HG03060 (cell line): ENCODE data around the gene BRD1.

Experiments used
- ATAC-seq: cut with Tn5 transposase; IDR thresholded peaks from one replicate; pipeline ENCODE4 v1.9.1; 2021; ENCODE audit warnings: low read depth, moderate number of reproducible peaks; ENCODE audit not compliant: unreplicated experiment

BRD1 gene

DNA sequence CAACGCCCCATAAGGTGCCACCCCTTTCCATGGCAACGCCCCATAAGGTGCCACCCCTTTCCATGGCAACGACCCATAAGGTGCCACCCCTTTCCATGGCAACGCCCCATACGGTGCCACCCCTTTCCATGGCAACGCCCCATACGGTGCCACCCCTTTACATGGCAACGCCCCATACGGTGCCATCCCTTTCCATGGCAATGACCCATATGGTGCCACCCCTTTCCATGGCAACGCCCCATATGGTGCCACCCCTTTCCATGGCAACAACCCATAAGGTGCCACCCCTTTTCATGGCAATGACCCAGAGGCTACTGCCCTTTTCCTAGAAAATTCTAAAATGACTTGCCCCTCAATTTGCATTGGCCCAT is 72.1 kb downstream of the BRD1 start:
- no peak for ATAC-seq

DNA sequence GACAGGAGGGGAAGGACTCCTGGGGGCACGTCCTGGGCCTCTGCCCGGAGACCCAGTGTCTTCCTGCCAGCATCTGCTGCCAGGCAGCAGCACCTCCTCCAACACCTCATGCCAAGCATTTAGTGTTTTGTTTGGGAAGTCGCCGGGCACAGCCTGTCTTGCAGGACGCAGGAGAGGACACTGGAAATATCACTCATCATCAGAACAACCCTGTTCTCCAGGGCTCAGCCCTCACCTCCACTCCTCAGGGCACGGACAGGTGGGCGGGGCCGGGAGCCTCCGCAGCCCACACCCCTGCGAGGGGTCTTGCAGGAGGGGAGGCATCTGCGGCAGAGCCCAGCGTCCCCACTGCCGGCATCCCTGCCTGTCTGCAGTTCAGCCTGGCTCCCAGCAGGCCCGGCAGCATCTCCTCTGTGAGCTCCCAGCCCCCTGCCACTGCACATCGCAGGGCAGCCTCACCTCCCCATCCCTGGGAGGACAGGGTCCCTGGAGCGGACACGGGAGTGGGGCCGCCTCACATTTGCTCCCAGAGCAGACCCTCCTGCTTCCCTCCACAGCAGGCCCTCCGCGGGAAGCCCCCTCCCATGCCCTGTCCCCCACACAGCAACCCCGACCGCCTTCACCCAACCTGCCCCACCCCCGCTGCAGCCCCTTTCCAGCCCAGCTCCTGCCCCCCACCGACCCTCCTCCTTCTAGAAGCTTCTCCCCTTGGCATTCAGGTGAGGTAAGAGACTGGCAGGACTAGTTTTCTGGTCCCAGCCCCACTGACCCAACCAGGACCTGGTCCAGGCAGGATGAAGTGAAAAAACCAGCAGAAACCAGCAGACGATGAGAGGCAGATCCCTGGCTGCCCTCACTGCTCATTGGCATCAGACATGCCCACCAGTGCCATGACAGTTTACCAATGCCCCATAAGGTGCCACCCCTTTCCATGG is 72.7 kb downstream of the BRD1 start:
- ATAC-seq = no peak

DNA sequence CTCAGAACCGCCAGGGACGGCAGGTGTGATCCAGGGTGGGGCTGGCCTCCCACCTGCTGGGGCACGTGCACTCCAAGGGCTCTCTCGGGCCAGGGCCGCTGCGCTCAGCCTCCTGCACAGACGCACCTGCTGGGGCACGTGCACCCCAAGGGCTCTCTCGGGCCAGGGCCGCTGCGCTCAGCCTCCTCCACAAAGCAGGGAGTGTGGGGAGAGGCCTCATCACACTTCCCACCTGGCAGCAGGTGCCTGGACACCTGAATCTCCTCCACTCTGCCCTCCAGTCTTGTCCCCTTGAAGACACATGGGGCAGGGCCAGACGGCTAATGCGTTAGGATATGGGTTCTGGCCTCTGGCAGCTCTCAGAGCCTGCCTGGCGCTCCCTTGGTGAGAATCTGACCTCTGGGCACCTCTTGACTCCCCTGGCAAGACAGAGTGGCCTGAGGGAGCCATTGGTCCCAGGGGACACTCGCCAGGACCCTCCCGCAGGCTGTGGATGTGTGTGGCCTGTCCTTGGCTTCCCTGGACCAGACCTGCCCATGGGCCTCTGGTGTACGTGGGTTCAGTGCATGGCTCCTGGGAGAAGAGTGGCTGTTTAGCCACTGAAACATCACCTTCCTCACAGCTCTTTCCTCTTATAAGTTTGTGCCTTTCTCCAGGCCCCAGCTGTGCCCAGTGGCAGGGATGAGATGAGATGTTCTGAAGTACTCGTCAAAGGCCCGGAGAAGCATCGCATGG is 73.5 kb downstream of the BRD1 start:
- no peak for ATAC-seq

DNA sequence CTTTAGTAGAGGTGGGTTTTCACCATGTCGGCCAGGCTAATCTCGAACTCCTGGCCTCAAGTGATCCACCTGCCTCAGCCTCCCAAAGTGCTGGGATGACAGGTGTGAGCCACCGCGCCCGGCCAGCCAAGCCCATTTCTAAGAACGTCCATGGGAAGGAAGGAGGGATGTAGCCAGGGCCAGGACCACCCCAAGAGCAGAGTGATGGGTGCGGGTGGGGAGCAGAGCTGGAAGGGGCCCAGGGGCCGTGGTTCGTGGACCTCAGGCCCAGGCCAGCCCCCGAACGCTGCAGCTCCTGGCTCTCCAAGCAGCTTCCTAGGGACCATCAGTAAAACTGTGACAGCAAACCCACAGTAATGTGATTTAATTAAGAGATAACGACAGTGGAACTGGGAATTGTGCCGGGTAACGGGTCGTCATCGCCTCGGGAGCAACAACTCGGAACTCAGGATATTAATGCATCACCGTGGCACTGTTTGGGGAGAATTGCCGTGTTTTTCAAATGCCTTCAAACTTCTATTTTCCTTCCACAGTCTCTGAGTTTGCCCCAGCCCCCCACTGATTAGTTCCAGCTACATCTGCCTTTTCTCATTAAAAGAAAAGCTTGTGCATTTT is 74.3 kb downstream of the BRD1 start:
- ATAC-seq = no peak

DNA sequence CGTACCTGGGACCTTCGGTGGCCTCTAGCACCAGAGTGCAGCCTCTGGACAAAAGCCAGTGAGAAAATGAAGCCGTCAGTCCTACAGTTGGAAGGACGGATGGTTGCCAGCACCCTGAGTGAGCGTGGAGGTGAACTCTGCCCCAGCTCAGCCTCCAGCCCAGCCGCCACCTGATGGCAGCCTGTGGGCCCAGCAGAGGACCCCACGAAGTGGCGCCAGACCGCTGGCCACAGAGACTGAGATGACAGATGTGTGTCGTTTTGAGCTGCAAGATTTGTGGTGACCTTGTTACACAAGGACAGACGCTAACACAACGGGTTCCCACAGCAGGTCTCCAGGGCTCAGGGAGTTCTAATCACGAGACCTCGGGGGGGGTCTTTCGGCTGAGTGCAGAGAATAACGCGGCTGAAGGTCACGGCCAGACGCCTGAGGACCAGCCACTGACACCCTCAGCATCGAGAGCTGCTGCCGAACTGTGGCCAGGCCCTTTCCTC is 75.0 kb downstream of the BRD1 start:
- no peak for ATAC-seq

DNA sequence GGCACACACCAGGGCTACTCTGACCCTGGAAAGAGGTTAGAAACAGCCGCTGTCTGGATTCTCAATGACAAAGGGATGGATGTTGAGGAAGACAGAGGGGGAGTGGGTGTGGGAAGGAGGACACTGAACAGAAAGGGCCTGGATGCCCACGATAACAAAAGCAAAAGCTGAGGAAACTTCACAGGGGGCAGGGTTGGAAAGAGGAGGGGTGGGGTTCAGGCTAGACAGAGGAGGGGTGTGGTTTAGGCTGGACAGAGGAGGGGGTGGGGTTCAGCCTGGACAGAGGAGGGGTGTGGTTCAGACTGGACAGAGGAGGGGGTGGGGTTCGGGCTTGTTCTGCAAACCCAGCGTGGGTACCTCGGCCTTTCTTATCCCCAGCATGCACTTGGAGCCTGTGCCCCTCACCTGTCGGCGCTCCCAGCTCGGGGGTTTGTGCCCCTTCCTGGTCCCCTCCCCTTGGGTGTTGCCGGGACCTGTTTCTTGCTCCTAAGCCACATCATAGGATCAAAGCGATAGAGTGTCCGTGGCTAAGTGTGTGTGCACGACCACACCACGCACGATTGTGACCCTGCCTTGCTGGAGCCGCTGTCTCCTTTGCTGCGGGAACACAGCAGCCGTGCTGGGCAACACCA is 75.6 kb downstream of the BRD1 start:
- ATAC-seq = no peak

DNA sequence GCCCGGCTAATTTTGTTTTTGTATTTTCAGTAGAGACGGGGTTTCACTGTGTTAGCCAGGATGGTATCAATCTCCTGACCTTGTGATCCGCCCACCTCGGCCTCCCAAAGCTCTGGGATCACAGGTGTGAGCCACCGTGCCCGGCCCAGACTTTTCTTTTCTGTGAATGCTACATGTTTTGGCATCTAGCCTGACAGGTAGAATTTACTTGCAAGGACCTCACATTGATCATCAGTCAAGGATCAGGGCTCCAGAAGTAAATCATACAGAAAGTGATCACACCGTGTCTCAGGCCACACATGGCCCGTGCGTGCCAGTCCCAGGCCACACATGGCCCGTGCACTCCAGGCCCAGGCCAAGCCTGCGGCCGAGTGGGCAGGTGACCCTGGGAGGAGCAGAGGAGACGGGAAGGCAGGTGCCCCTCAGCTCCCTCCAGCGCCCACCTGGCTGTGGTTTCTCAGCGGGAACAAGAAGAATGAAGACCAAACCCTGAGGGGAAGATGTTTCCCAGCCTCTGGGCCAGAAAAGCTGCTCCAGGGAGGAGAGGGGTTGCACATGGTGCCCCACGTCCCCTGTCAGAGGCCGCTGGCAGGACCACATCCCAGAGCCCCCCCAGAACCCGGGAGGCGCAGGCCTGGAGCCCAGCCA is 76.2 kb downstream of the BRD1 start:
- ATAC-seq = no peak

DNA sequence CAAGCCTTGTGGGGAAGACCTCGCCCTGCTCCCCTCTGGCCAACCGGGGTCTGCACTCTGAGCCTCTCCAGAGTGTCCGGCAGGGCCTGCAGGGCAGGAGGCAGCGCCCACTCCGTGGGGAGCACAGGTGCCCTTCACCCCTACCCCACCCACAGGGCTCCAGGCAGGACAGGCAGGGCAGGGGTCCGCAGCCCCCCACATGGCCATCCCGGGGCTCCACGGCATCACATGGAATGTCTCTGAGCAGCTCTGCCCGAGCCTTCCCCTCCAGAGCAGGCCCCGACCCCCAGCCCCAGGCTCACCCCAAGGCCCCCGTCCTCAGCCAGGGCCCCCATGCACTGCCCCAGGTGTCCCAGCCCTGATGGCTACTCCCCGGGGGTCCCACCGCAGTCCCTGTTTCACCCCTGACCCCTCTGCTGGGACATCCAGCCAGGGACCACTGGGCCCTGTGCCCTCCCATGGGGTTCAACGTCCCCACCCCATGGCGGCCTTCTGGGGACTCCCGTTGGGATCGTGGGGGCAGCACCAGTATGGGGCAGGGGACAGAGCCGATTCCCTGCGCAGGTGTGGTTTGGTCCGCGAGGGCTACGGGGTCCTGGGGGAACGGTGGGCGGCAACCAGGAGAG is 77.7 kb downstream of the BRD1 start:
- no peak for ATAC-seq

DNA sequence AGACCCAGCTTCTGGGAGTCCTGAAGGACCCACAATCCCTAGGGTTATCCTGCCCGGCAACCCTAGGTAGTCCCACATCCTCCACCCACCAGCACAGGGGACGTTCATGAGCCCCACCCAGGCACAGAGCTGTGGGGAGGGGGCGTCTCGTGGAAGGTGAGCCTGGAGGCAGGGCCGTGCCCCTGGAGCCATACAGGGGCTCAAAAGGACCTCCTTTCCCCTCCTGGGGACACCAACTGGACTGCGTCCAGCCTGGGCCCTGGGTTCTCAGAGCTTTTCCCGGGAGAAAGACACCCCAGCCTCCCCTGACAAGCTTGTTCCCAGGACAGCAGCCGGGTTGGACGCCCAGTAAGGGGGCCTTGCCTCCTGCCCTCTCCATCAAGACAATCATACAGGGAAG is 78.4 kb downstream of the BRD1 start:
- ATAC-seq = no peak

DNA sequence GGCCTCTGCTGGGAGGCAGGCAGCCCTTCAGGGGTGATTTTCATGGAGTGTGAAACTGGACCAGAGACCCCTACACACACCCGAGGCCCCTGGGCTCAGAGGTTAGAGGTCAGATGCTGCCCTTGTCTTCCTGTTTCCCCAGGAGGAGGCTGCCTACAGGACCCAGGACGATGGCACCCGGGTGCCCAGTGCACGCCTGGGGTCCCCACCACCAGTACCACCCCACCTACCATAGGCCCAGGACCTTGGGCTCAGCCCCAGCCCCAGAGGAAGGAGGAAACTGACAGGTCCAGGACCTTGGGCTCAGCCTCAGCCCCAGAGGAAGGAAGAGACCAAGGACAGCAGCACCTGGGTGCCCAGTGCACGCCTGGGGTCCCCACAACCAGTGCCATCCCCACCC is 79.2 kb downstream of the BRD1 start:
- ATAC-seq = no peak

DNA sequence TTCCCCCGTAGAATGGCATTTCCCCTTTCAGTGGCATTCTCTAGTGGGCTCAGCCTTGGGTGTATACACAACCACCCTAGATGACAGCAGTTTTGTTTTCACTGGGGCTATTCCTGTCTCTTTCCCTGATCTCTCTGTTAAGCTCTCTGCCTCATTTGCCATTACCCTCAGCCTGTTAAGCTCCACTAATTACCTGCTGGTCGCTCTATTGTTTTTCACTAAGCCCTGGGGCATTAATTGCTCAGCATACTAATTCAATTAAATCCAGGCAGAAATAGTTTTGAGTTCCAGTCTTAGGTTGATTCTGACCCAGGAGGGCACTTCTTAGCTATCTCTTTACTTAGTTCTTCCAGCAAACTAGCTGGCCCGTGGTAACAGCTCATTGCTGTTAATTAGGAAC is 80.0 kb downstream of the BRD1 start:
- ATAC-seq = no peak

DNA sequence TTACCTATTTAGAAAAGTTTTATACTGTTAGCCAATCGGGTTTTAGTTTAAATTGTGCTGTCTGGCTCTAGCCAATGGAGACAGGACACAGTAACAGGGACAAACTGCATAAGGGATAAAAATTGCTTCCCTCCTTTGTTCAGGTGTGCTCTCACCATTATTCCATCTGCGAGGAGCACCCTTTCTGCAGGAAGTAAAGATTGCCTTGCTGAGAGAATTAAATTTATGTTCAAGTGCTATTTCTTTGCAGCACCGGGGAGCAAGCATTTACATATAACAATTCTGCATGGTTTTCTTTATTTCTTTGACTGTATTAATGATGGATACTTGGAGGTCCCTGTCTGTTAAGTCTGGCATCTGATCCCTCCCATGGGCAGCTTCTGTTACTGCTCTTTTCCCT is 80.5 kb downstream of the BRD1 start:
- no peak for ATAC-seq

DNA sequence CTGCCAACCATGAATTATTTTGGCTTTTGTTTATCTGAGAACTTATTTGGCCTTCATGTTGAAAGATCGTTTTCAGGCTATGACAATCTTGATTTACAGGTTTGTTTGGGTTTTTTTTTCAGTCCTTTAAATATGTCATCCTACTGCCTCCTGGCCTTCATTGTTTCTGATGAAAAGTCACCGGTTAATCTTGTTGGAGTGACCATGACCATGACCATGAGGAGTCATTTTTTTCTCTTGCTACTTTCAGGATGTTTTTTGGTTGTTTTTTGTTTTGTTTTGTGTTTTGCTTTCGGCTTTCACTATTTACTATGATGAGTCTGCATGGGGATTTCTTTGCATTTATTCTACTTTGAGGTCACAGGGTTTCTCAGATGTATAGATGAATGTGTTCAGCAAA is 81.6 kb downstream of the BRD1 start:
- ATAC-seq = no peak

DNA sequence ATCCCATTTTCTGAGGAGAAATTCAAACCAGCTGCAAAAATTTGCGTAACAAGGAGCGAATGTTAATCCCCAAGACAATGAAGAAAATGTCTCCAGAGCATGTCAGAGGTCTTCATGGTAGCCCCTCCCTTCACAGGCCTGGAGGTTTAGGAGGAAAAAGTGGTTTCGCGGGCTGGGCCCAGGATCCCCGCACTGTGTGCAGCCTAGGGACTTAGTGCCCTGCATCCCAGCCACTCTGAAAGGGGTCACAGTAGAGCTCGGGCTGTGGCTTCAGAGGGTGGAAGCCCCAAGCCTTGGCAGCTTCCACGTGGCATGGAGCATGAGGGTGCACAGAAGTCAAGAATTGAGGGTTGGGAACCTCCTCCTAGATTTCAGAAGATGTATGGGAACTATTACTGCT is 87.4 kb downstream of the BRD1 start:
- no peak for ATAC-seq

DNA sequence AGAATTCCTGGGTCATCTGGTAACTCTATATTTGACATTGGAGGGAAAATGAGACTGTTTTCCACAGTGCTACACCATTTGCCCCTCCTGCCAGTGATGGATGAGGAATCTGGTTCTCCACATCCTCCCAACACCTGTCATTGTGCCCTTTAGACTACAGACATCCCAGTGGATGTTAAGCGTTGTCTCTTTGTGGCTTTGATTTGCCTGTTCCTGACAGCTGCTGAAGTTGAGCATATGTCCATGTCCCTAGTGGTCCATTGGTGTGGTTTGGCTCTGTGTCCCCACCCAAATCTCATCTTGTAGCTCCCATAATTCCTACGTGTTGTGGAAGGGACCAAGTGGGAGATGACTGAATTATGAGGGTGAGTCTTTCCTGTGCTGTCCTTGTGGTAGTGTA is 88.5 kb downstream of the BRD1 start:
- ATAC-seq = no peak

DNA sequence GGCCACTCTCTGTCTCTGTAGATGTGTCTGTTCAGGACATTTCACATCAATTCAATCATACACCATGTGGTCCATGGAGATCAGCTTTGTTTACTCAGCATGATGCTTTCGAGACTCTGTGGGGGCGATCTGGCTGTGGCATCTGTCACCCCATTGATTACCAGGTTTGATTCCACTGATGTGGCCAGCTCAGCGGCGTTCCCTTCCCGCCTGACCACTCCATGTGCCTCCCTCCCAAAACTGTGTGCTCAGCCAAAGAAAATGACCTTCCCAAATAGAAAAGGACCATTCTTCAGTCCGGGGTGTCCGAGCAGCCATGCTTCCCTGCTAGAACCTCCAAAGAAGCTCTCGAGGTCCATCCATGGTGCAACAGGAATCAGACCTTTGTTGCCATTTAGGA is 89.1 kb downstream of the BRD1 start:
- no peak for ATAC-seq

DNA sequence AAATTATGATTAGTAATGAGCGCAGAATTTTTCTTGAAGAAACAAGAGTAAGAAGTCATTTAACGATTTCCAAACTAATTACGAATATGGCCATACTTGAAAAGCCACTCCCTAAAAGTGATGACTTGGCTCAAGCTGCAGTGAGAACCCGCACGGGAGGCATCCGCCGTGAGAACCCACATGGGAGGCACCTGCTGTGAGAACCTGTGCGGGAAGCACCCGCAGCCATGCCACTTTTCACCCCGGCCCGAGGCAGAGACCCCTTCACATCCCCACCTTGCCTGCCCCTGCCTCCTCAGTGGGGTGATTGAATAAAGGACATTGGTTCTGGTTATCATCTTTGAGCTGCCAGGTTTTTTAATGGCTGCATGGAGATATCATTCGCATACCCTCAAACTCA is 89.7 kb downstream of the BRD1 start:
- no peak for ATAC-seq

DNA sequence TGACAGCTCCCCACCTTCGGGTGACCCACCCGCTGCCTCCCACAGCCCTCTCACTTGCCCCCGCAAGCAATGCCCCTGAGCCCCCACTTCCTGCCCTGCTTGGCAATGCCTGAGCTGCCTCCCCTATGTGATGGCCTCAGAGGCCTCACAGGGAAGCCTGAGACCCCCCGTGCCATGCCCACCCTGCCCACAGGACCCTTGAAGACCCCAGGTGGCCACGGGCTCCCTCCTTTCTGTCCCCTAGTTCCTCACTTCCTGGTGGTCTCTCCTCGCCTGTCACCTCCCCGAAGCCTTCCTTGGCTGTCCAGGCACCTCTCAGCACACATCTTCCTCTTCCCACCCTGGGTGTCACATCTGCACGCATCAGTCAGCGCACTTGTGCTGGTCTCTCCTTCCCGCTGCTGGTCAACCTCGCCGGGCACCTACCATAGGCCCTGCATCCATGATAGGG is 90.5 kb downstream of the BRD1 start:
- ATAC-seq = no peak

DNA sequence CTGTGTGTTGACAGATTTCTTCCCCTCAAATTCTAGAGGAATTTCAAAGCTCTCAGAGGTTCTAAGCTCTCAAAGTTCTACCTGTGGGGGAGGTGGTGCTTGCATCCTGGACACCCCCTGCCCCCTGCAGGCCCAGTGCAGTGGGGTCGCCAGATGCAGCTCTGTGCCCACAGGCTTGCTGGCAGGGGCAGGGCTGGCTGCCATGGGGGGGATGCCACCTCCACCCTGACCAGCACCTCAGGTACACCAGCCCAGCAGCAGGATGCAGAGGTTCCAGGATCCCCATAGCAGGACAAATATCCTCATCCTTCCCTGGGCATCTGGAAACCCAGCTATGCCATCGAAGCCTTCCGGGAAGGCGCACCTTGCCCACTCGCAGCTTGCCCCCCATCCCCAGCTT is 91.1 kb downstream of the BRD1 start:
- no peak for ATAC-seq

DNA sequence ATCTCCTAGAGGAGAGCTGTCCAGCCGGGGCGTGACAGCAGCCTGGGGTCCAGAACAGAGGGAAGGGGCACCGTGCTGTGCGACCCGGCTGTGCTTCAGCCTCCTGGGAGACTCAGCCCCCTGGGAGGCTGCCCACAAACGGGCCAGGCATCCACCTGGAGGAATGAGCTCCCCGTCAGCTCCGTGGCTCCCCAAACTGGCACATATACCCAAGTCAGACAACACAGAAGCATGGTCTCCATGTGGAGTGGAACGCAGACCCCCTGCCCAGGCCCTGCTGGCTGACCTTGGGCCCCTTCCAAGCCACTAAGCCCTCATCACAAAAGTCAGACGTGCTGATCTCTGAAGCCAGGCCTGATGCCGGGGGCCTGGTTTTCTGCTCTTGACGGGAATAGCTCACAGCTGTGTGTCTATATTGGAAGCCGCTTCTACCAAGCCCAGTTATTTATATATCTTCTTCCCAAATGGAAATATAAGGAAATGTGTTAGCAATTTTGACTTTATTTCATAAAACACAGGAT is 91.7 kb downstream of the BRD1 start:
- ATAC-seq = no peak
